Coronary artery (tissue), 2 donors: ENCODE results near the gene SUPT4H1.

Source experiments
- DNase-seq: peaks from one replicate; pipeline ENCODE4 v3.0.0-alpha.2; 2017; ENCODE audit warnings: low spot score
- H3K27ac ChIP-seq, 2 donors: fragments of 200-600 bp; sonication (generic); one replicate each; pipeline ENCODE4 v1.5.1; 2016 to 2019
- H3K4me3 ChIP-seq: fragments of 200-600 bp; sonication (generic); 2 replicates; pipeline ENCODE4 v1.5.1; 2016; ENCODE audit warnings: mild to moderate bottlenecking, moderate library complexity
- CTCF ChIP-seq: fragments of 200-600 bp; sonication (generic); IDR thresholded peaks from one replicate; pipeline ENCODE4 v1.5.1; 2019; ENCODE audit warnings: antibody characterized with exemption

Gene SUPT4H1

GRCh38 chr17:58354541-58355216, 2.7 kb upstream of the SUPT4H1 start:
- no peak for DNase-seq
- H3K4me3 ChIP-seq = no peak overlapping the region
- TF ChIP-seq CTCF = no peak
- H3K27ac ChIP-seq = no peak overlapping the region

- no peak for DNase-seq
- no peak for TF ChIP-seq CTCF
- Histone ChIP-seq H3K4me3 (peak overlapping the region; percentile 91), H3K27ac (peak overlapping the region; percentile 84 to 91)
Measured at GRCh38 chr17:58353389-58353825, 1.4 kb upstream of the SUPT4H1 start.

GRCh38 chr17:58352596-58353388, 791 bp upstream of the SUPT4H1 start:
- no peak for TF ChIP-seq CTCF
- peak overlapping the region; percentile 91 for H3K4me3 ChIP-seq
- peak overlapping the region; percentile 84 to 91 for H3K27ac ChIP-seq
- no peak for DNase-seq

GRCh38 chr17:58351182-58351581, 819 bp downstream of the SUPT4H1 start:
- peak overlapping the region in 1 of 2 donors; percentile 91 for H3K27ac ChIP-seq
- no peak for DNase-seq
- H3K4me3 ChIP-seq = peak overlapping the region; percentile 91
- TF ChIP-seq CTCF = no peak

DNA sequence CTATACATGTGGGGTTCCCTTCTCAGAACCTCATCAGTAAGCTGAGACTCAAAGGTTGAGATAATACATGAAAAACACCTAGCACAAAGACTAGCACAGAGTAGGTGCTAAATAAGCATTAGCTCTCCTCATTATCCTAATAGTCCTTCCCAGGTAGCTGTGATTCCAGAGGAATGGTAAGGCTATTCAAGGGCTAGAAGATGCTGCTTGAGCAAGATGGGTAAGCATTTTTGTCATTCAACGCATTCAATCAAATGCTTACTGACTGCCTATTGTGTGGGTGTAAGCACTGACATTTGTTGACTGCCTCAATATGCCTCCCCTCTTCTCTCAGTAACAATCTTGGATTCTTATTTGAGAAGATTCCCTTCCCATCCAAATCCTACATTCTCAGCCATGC, 4.0 kb downstream of the SUPT4H1 start:
- no peak for TF ChIP-seq CTCF
- no peak for DNase-seq
- H3K27ac ChIP-seq = no peak overlapping the region
- no peak overlapping the region for H3K4me3 ChIP-seq

DNA sequence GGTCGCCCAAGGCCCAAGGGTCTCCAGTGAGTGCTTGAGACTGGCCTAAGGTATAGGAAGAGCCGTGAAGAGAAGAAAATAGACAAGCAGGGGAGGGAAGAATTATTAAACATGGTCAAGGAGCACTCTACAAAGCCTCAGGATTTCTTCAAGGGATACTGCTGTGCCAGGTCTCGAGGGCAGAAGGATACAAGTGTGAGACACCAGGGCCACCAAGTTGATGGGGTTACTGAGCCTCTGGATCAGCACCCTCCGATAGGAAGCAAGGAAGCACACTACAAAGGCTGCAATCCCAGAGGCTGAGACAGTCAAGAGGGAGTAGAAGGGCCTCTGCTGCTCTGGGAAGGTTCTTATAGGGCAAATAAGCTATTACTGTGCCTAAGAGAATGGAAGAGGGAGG, 6.5 kb downstream of the SUPT4H1 start:
- no peak for TF ChIP-seq CTCF
- Histone ChIP-seq H3K4me3 (no peak overlapping the region), H3K27ac (no peak overlapping the region)
- no peak for DNase-seq

GRCh38 chr17:58344791-58345157, 7.2 kb downstream of the SUPT4H1 start:
- DNase-seq = no peak
- Histone ChIP-seq H3K4me3 (no peak overlapping the region), H3K27ac (no peak overlapping the region)
- TF ChIP-seq CTCF = no peak
